GM21381 (cell line): ENCODE data around the gene RAP1A.
A peak's percentile ranks its signal among the peaks of the same experiment; 100 is the strongest.
"Not testable (repeated sequence)": the region's sequence is repeated elsewhere in the genome, so short reads cannot be mapped to it uniquely, and the experiment has no call there.

ENCODE experiments used
- ATAC-seq: cut with Tn5 transposase; IDR thresholded peaks from one replicate; pipeline ENCODE4 v1.9.1; 2021; ENCODE audit warnings: mild to moderate bottlenecking, moderate library complexity; ENCODE audit not compliant: unreplicated experiment

Gene RAP1A

DNA sequence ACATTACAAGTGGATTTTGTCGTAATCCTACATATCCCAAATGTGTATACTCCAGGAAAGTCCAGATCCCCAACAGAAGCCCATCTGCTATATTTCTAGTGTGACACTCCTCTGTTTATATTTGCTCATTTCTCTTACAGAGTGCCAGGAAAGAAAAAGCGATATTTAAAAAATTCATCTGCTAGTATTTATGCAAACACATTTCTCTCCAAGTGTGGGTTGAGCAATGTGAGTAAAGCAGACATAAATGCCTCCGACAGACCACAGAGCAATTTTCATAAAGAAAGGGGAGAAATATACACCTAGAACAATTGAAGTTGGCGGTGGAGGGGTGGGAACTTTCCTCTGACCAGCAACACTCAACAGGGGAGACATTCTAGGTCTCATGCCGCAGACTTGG is 22.2 kb upstream of the RAP1A start:
- ATAC-seq, result no peak

DNA sequence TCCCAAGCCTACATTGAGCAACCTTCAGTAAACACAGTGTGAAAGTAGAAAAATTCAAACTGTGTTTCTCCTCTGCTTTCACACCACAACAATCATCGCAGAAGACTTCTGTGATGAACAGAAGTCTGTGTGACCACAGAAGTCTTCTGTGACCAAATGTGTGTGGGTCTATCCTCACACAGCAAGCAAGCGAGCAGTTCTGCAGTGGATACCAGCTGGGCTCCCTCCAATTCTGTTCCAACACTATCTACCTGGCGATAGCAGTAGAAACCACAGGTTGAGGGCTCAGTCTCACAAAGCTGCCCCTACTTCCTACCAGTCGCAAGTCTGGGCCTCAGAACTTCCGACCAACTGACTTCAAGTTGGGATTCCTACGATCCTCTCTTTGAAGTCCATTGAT is 21.0 kb upstream of the RAP1A start:
- no peak for ATAC-seq

GRCh38 chr1:111599781-111600693 is 19.6 kb upstream of the RAP1A start:
- ATAC-seq, result peak; percentile 2

- peak; percentile 55 for ATAC-seq
Observed at GRCh38 chr1:111600886-111601386, 18.7 kb upstream of the RAP1A start.

DNA sequence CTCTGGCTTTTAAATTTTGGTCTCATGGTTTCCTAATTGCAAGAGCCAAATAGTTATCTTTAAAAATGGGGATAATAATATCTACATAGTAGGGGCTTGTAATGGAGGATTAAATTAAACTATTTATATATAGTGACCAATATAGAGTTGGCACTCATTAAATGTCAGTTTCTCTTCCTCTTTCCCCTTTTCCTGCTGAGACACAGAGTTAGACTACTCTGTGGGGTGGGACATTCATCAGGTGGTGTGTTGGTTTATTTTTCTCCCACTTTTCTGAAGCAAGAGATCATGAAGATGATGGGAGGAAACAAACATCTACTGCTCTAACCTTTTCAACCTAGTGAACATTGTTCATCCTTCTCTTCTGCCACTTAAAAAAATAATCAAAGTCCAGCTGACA is 17.3 kb upstream of the RAP1A start:
- ATAC-seq, result no peak

DNA sequence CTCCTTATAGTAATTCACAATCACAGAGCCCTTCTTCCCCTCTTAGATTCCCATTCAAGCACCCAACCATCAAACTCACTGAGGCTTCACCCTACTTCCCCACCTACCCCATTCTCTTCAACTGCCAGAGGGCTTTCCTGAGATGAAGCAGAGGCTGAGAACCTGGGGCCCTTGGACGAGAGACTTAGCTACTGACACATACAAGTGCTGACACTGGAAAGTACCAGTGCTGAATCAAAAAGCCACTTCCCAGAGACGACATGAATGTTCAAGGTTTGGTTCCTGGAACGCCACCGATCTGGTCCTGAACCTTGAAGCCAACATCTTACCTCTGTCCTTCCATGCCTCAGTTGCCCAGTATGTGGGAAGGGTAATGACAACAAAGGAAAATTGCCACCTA is 16.6 kb upstream of the RAP1A start:
- ATAC-seq, result no peak

DNA sequence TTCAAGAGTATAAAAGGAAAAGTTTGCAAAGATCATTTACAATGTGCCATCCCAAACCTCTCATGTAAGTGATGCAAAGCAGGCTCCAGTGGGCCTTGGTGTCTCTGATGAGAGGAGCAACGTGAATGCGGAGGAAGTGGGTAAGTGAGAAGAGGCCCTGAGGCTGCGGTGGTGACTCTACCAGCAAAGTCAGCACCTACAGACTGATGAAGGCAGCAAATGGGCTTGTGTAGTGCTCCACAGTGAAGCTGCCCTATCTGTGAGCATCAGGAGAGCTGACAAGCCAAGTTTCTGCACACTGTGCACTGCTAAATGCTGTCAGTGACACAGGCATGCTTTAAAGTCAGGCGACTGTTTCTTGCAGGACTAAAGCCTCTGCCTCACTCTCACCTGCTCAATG is 15.6 kb upstream of the RAP1A start:
- peak; percentile 48 for ATAC-seq

GRCh38 chr1:111604931-111605330 is 14.7 kb upstream of the RAP1A start:
- ATAC-seq, result no peak

DNA sequence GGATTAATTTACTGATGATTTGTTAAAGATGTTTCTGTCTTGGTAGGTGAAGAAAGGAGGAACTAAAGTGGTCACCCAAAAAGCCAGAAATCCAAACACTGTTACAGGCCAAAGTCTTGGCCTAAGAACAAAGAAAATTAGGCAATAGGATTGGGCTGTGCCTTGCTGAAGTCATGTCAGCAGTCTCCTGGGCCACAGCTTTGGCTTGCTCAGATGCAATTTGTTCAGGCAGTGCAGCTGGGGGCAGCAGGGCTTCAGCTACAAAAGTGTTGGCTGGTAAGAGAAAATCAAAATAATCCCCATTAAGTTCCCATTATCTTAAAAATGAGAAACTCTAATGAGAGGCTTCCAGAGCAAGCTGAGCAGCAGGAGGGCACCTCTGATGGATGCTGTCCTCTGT is 14.0 kb upstream of the RAP1A start:
- ATAC-seq, result no peak

DNA sequence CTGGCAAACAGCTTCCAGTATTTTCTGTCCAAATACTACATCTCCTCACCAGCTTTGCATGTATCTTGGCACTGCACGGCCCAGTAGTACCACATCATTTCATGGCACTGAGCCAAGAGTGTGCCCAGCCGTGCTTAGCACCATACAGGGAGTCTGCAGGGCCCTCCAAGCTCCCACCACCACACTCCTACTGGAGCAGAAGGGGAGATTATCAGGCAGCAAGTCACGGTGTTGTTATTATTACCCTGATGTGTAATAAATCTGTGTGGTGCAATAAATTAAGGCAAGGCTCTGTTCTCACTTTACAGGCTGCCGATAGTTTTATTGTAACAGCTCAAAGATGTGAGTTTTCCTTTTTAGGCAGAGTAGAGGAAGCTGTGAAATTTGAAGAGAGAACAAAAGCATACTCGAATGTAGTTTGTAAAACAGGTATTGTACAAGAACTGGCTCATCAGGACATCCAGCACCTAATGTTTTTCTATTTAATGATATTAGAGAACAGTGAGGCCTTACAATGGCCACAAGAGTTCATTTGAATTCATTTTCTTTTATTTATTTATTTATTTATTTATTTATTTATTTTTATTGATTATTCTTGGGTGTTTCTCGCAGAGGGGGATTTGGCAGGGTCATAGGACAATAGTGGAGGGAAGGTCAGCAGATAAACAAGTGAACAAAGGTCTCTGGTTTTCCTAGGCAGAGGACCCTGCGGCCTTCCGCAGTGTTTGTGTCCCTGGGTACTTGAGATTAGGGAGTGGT is 13.0 kb upstream of the RAP1A start:
- not testable (repeated sequence) for ATAC-seq

DNA sequence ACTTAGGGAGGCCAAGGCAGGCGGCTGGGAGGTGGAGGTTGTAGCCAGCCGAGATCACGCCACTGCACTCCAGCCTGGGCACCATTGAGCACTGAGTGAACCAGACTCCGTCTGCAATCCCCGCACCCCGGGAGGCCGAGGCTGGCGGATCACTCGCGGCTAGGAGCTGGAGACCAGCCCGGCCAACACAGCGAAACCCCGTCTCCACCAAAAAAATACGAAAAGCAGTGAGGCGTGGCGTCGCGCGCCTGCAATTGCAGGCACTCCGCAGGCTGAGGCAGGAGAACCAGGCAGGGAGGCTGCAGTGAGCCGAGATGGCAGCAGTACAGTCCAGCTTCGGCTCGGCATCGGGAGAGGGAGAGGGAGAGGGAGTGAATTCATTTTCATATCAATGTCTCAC is 11.1 kb upstream of the RAP1A start:
- ATAC-seq, result not testable (repeated sequence)

DNA sequence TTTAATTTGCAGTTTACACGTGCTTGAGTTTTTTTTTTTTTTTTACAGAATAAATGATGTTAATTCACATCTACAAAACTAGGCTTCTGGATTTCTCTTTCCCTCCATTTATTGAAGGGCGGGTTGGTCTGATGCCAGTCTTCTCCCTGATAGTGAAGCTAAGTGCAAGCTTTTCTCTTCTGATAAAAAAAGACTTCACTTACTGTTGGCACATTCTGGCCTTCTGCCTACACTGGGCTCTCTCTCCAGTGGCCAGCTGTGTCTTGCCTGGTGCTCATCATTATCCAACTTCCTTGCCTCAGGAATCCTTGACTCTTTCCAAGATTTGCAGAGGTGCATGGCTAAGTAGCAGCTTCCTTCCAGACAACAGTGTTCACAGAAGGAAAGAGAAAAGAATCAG is 7.6 kb upstream of the RAP1A start:
- ATAC-seq, result no peak

- ATAC-seq, result peak; percentile 36
Observed at GRCh38 chr1:111615870-111616715, 3.5 kb upstream of the RAP1A start.

- no peak for ATAC-seq
Observed at GRCh38 chr1:111618081-111618480, 1.5 kb upstream of the RAP1A start.

DNA sequence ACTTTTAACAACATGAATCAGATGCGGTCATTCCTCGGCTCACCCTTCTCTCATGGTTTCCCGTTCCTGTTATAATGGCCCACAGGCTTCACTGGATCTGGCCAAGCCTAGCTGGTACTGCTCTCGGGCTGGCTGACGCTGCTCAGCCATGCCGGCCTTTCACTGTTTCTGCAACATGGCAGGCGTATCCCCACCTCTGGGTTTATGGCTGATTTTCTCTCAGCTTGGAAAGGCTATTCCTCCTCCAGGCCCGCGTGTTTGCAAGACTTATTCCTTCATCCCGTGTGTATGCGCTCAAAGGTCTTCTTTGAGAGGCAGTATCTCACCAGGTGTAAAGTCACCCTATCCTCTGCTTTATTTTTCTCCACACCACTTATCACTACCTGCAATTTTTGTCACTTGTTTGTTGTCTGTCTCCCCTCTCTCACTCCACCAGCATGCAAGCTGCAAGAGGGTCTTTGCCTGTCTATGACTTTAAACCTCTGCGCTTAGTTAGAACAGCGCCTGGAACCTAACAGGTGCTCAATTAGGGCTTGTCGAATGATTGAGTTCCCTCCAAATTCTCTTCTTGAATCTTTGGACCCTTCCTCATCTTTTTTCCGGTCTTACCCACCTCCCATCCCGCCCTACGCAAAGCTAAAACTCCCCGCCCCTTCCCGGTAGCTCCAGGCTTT is 491 bp upstream of the RAP1A start:
- no peak for ATAC-seq

DNA sequence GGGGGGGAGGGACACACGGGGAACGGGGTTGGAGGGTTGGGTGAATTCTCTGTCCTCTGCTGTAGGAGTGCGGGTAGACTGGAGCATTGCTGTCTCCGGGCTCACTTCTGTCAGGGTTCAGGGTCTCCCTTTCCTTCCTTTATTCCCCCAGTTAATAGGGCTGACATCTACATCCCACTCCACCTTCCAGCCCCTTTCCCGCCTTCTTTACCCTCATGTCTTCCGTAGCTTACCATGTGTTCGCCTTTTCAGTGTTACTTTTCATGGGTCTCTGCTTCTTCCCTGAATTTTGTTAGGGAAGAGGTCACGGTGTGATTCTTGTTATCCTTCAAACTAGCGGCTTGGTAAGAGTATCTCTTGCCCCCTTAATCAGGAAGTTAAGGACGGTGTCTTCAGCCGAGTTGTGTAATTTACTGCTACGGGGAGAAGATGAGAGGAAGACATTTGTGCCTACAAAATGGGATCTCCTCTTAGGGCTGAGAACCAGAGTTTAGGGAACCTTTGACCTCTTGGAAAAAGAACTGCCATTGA is 917 bp downstream of the RAP1A start:
- ATAC-seq, result no peak

- no peak for ATAC-seq
Observed at GRCh38 chr1:111621050-111621449, 1.5 kb downstream of the RAP1A start.

DNA sequence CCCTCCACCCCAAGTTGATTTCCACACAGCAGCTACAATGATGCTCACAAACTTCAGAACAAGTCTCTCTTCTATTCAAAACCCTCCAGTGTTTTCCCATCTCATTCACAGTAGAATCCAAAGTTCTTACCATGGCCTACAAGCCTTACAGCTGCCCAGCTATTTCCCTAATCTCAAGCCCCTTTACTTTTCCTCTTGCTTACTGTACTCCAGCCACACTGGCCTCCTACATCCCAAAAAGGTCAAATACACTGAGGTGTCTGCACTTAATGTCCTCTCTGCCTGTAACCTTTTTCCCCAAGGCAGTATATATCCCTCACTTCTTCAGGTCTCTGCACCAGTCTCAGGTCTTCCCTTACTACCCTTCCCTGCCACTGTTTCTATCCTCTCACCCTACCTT is 2.6 kb downstream of the RAP1A start:
- no peak for ATAC-seq

DNA sequence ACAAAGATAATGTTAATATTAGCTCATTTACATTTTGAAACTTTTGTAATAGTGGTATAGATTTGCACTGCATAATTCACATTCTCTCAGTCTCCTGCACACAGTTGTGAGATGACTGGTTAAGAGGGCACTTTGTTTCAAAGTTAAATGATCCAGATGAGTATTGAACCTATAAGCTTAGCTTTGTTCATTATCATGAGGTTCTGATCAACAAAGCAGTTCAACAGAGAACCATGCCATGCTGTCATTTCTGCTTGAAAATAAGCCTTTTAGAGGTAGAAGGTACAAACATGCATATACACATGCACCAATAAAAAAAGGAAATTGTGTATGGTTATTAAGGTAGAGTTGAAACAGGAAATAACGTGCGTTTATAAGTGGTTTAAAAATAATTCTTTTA is 4.8 kb downstream of the RAP1A start:
- no peak for ATAC-seq

- no peak for ATAC-seq
Observed at GRCh38 chr1:111625276-111625675, 5.7 kb downstream of the RAP1A start.
